Duodenal mucosa (tissue), 2 donors: ENCODE results near the gene NPIPB2.
A peak's percentile ranks its signal among the peaks of the same experiment; 100 is the strongest.
"Not testable (repeated sequence)": the region's sequence is repeated elsewhere in the genome, so short reads cannot be mapped to it uniquely, and the experiment has no call there.

ENCODE experiments used
- H3K27ac ChIP-seq: one replicate; pipeline ENCODE4 v1.7.0; 2013; ENCODE audit warnings: low read depth, low read length
- H3K27me3 ChIP-seq, 2 donors: one replicate each; pipeline ENCODE4 v1.7.0; 2013; ENCODE audit warnings: low read length in 2 of 2, control low read depth in 1 of 2; ENCODE audit not compliant: insufficient read depth in 2 of 2, control insufficient read depth in 1 of 2
- H3K36me3 ChIP-seq, 2 donors: one replicate each; pipeline ENCODE4 v1.7.0; 2013; ENCODE audit warnings: low read length in 2 of 2, control low read depth in 1 of 2; ENCODE audit not compliant: insufficient read depth in 2 of 2, control insufficient read depth in 1 of 2
- H3K4me1 ChIP-seq, 2 donors: one replicate each; pipeline ENCODE4 v1.7.0; 2013; ENCODE audit warnings: low read length in 2 of 2, control low read depth in 1 of 2; ENCODE audit not compliant: insufficient read depth in 2 of 2, control insufficient read depth in 1 of 2
- H3K4me3 ChIP-seq, 2 donors: one replicate each; pipeline ENCODE4 v1.7.0; 2013; ENCODE audit warnings: low read length in 2 of 2, low read depth in 1 of 2
- H3K9ac ChIP-seq, 2 donors: one replicate each; pipeline ENCODE4 v1.7.0; 2013; ENCODE audit warnings: low read length in 2 of 2, low read depth in 1 of 2
- H3K9me3 ChIP-seq, 2 donors: one replicate each; pipeline ENCODE4 v1.7.0; 2013; ENCODE audit warnings: low read length in 2 of 2, control low read depth in 1 of 2; ENCODE audit not compliant: control insufficient read depth in 1 of 2

NPIPB2 gene

DNA sequence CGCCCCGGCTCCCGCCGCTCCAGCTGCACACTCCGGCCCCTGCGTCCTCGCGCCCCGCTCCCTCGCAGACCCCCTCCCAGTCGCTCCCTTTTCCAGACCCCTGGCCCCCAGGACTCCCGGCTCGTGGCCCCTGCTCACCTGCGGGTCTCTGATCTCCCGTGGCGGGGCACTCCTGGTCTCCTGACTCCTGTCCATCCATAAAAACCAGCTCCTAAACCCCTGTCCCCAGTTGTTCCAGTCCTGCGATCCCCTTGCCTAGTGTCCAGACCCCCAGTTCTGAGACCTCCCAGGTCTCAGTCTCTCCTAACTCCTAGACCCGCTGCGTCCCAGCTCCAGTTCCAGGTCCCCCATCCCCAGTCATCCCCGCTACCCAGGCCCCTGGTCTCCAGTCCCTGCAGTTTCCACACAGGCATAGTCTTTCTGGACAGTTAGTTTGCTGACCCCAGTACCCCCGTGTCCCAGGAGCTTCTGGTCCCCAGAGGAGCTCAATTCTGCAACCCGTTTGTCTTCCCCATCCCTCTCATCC, 35.1 kb upstream of the NPIPB2 start:
- Histone ChIP-seq H3K4me1 (peaks cover 13 to 24% of the 10 kb centered on the region in 2 donors), H3K4me3 (peak overlapping the region; percentile 97), H3K9me3 (no peaks in the 10 kb centered on the region), H3K36me3 (no peaks in the 10 kb centered on the region), H3K9ac (peak overlapping the region; percentile 91 to 92), H3K27me3 (no peaks in the 10 kb centered on the region), H3K27ac (no peak overlapping the region)

GRCh38 chr16:11973070-11973469, 31.2 kb upstream of the NPIPB2 start:
- Histone ChIP-seq H3K36me3 (no peaks in the 10 kb centered on the region), H3K27ac (no peak overlapping the region), H3K4me1 (peaks cover 8 to 21% of the 10 kb centered on the region in 2 donors), H3K4me3 (no peak overlapping the region), H3K9ac (no peak overlapping the region), H3K9me3 (no peaks in the 10 kb centered on the region), H3K27me3 (no peaks in the 10 kb centered on the region)

DNA sequence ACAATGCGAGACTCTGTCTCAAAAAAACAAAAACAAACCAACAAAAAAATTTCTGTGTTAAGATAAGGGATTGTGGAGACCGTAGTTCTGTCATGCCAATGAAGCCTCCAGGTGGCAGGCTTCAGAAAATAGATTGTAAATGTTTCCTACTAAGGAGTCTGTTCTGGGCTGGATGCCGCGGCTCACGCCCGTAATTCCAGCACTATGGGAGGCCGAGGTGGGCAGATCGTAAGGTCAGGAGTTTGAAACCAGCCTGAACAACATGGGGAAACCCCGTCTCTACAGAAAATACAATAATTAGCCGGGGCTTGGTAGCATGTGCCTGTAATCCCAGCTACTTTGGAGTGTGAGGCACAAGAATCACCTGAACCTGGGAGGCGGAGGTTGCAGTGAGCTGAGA, 30.3 kb upstream of the NPIPB2 start:
- H3K9me3 ChIP-seq: no peaks in the 10 kb centered on the region
- H3K4me3 ChIP-seq: no peak overlapping the region
- no peaks in the 10 kb centered on the region for H3K36me3 ChIP-seq
- no peak overlapping the region for H3K9ac ChIP-seq
- no peak overlapping the region for H3K27ac ChIP-seq
- no peaks in the 10 kb centered on the region for H3K27me3 ChIP-seq
- peaks cover 0 to 12% of the 10 kb centered on the region in 2 donors for H3K4me1 ChIP-seq

DNA sequence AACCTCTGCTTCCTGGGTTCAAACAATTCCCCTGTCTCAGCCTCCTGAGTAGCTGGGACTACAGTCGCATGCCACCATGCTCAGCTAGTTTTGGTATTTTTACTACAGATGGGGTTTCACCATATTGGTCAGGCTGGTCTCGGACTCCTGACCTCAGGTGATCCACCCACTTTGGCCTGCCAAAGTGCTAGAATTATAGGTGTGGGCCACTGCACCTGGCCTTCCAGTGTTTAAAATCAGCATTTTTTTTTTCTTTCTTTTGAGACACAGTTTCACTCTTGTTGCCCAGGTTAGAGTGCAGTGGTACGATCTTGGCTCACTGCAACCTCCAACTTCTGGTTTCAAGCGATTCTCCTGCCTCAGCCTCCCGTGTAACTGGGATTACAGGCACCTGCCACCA, 28.4 kb upstream of the NPIPB2 start:
- H3K36me3 ChIP-seq, H3K4me3 ChIP-seq, H3K27ac ChIP-seq, H3K4me1 ChIP-seq, H3K9ac ChIP-seq, H3K9me3 ChIP-seq, H3K27me3 ChIP-seq: not testable (repeated sequence)

GRCh38 chr16:11968577-11968976, 26.7 kb upstream of the NPIPB2 start:
- Histone ChIP-seq H3K9me3 (no peaks in the 10 kb centered on the region), H3K27me3 (no peaks in the 10 kb centered on the region), H3K36me3 (no peaks in the 10 kb centered on the region), H3K27ac (no peak overlapping the region), H3K4me3 (no peak overlapping the region), H3K4me1 (no peaks in the 10 kb centered on the region), H3K9ac (no peak overlapping the region)

DNA sequence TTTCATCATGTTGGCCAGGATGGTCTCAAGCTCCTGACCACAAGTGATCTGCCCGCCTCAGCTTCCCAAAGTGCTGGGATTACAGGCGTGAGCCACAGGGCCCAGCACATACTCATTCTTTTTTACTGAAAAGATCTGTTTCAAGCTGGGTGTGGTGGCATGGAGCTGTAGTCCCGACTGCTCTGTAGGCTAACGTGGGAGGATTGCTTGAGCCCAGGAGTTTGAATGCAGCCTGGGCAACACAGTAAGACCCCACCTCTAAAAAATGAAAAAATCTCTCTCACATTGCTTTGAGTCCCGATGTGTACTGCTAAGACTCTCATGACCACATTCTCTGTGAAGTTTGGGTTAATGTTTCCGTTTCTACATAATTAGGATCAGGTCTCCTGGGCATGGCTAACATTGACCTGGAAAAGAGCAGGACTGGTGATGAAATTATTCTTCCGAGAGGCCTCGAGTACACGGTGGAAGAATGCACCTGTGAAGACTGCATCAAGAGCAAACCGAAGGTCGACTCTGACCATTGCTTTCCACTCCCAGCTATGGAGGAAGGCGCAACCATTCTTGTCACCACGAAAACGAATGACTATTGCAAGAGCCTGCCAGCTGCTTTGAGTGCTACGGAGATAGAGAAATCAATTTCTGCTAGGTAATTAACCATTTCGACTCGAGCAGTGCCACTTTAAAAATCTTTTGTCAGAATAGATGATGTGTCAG, 25.5 kb upstream of the NPIPB2 start:
- Histone ChIP-seq H3K9ac (no peak overlapping the region), H3K27me3 (no peaks in the 10 kb centered on the region), H3K4me1 (no peaks in the 10 kb centered on the region), H3K9me3 (no peaks in the 10 kb centered on the region), H3K27ac (no peak overlapping the region), H3K4me3 (peak overlapping the region in 1 of 2 donors; percentile 29), H3K36me3 (no peaks in the 10 kb centered on the region)

GRCh38 chr16:11966173-11966572, 24.3 kb upstream of the NPIPB2 start:
- Histone ChIP-seq H3K4me1 (no peaks in the 10 kb centered on the region), H3K27ac (no peak overlapping the region), H3K4me3 (peak overlapping the region in 1 of 2 donors; percentile 25)

GRCh38 chr16:11964761-11965551, 23.1 kb upstream of the NPIPB2 start, which contains the start of gene TNFRSF17:
TSS of gene TNFRSF17 (plus strand) at chr16:11965210. CDS start at chr16:11965325, 115 bp downstream.
- Histone ChIP-seq H3K36me3 (no peaks in the 10 kb centered on the region), H3K9ac (peak within 1 kb of the TSS in 1 of 2 donors; percentile 22), H3K27ac (no peak within 1 kb of the TSS), H3K4me3 (peak within 1 kb of the TSS in 1 of 2 donors; percentile 43), H3K9me3 (no peaks in the 10 kb centered on the region), H3K4me1 (no peaks in the 10 kb centered on the region), H3K27me3 (no peaks in the 10 kb centered on the region)

More at GRCh38 chr16:11966173-11966572, 24.3 kb upstream of the NPIPB2 start:
- Histone ChIP-seq H3K36me3 (no peaks in the 10 kb centered on the region), H3K9ac (no peak overlapping the region), H3K27me3 (no peaks in the 10 kb centered on the region), H3K9me3 (no peaks in the 10 kb centered on the region)

GRCh38 chr16:11963706-11964105, 21.9 kb upstream of the NPIPB2 start:
- no peak overlapping the region for H3K27ac ChIP-seq
- H3K9me3 ChIP-seq: no peaks in the 10 kb centered on the region
- H3K9ac ChIP-seq: no peak overlapping the region

DNA sequence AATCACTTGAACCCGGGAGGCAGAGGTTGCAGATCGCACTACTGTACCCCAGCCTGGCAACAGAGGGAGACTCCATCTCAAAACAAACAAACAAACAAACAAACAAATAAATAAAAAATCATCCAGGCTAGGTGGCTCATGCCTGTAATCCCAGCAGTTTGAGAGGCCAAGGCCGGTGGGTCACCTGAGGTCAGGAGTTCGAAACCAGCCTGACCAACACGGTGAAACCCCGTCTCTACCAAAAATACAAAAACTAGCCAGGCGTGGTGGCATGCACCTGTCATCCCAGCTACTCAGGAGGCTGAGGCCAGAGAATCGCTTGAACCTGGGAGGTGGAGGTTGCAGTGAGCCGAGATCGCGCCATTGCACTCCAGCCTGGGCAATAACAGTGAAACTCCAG, 21.1 kb upstream of the NPIPB2 start:
- not testable (repeated sequence) for H3K9me3 ChIP-seq, H3K27me3 ChIP-seq, H3K9ac ChIP-seq, H3K36me3 ChIP-seq, H3K4me1 ChIP-seq, H3K4me3 ChIP-seq, H3K27ac ChIP-seq

More at GRCh38 chr16:11963706-11964105, 21.9 kb upstream of the NPIPB2 start:
- H3K4me1 ChIP-seq: no peaks in the 10 kb centered on the region
- no peaks in the 10 kb centered on the region for H3K36me3 ChIP-seq
- H3K4me3 ChIP-seq: no peak overlapping the region
- H3K27me3 ChIP-seq: no peaks in the 10 kb centered on the region
